Liver (tissue), 9 donors: ENCODE measurements around the gene ANK3. TPM values are rescaled to one million over a fixed set of nuclear protein-coding genes. Genes with fewer than 3 reads are reported as not detected.

Experiments used
- DNase-seq: peaks from one replicate; pipeline ENCODE4 v3.0.0-alpha.2; 2017; ENCODE audit warnings: low spot score
- H3K27ac ChIP-seq, 2 donors: one replicate each; pipeline ENCODE4 v1.7.0; 2013; ENCODE audit warnings: inconsistent platforms in 2 of 2, low read length in 2 of 2, control low read depth in 1 of 2, low read depth in 1 of 2, mild to moderate bottlenecking in 1 of 2
- H3K27me3 ChIP-seq, 4 donors: one replicate each; pipeline versions ENCODE4 v1.6.1 to v1.7.0; 2013; ENCODE audit warnings: low read length in 3 of 4, inconsistent platforms in 1 of 4, mild to moderate bottlenecking in 1 of 4, moderate library complexity in 1 of 4; ENCODE audit not compliant: control insufficient read depth in 4 of 4, insufficient read depth in 4 of 4
- H3K36me3 ChIP-seq, 4 donors: one replicate each; pipeline versions ENCODE4 v1.6.1 to v1.7.0; 2013; ENCODE audit warnings: low read length in 3 of 4, mild to moderate bottlenecking in 3 of 4, low read depth in 1 of 4, moderate library complexity in 1 of 4; ENCODE audit not compliant: control insufficient read depth in 4 of 4, insufficient read depth in 3 of 4
- H3K4me1 ChIP-seq, 4 donors: one replicate each; pipeline versions ENCODE4 v1.6.1 to v1.7.0; 2013; ENCODE audit warnings: low read length in 3 of 4, mild to moderate bottlenecking in 3 of 4, moderate library complexity in 1 of 4; ENCODE audit not compliant: control insufficient read depth in 4 of 4, insufficient read depth in 4 of 4
- H3K4me3 ChIP-seq, 3 donors: one replicate each; pipeline versions ENCODE4 v1.6.1 to v1.7.0; 2013; ENCODE audit warnings: low read length in 3 of 3, control low read depth in 1 of 3, low read depth in 1 of 3, mild to moderate bottlenecking in 1 of 3
- H3K9ac ChIP-seq, 2 donors: one replicate each; pipeline ENCODE4 v1.7.0; 2013; ENCODE audit warnings: low read length in 2 of 2, mild to moderate bottlenecking in 2 of 2, moderate library complexity in 2 of 2, control low read depth in 1 of 2, low read depth in 1 of 2
- H3K9me3 ChIP-seq, 4 donors: one replicate each; pipeline versions ENCODE4 v1.6.1 to v1.7.0; 2013; ENCODE audit warnings: low read length in 3 of 4; ENCODE audit not compliant: control insufficient read depth in 4 of 4
- ATF3 ChIP-seq: IDR thresholded peaks from 2 replicates; pipeline ENCODE4 v1.6.1; 2016; ENCODE audit warnings: antibody characterized with exemption
- CTCF ChIP-seq: fragments of 150-350 bp; IDR thresholded peaks from 2 replicates; pipeline ENCODE4 v1.5.1; 2017; ENCODE audit warnings: improper control_type of control experiment, low read depth, low read length; ENCODE audit not compliant: missing input control
- HNF4A ChIP-seq, 2 donors: conservative IDR thresholded peaks; 2 replicates each; pipeline ENCODE4 v1.6.1; 2016; ENCODE audit warnings: antibody characterized with exemption in 2 of 2, mild to moderate bottlenecking in 2 of 2
- JUND ChIP-seq, 2 donors: IDR thresholded peaks; 2 replicates each; pipeline ENCODE4 v1.6.1; 2016; ENCODE audit warnings: antibody characterized with exemption in 2 of 2
- MAX ChIP-seq: IDR thresholded peaks from 2 replicates; pipeline ENCODE4 v1.6.1; 2016; ENCODE audit warnings: antibody characterized with exemption
- RXRA ChIP-seq, 2 donors: IDR thresholded peaks; 2 replicates each; pipeline ENCODE4 v1.6.1; 2017 to 2018; ENCODE audit warnings: antibody characterized with exemption in 2 of 2, mild to moderate bottlenecking in 1 of 2
- WGBS: extraction: QIAGEN DNeasy Blood & Tissue Kit; methylation state at CpG from one replicate; pipeline ENCODE4 v1.1.7; 2013; 5-methylcytosine and 5-hydroxymethylcytosine counted together
- polyA plus RNA-seq, 2 donors: library from polyadenylated mRNA; stranded (reverse) in 1 of 2; unstranded in 1 of 2; fragments of 200-250 nt in 1 of 2; fragments of >200 nt in 1 of 2; fragmentation: Nextera tagmentation in 1 of 2; extraction: Ambion mirVana in 1 of 2; gene quantifications; one replicate each; pipeline versions ENCODE4 v1.2.1 to v1.2.3, GENCODE V29; 2013 to 2015
- total RNA-seq, 2 donors: library from RNA; depleted of rRNA; stranded (reverse); fragments of >200 nt; gene quantifications; one replicate each; pipeline ENCODE4 v1.2.3, GENCODE V29; 2014
- donor health status: healthy.
- donor health status: healthy.
- donor health status: healthy.
- donor health status: healthy.
- donor health status: healthy.

The ANK3 gene
- total and polyA plus RNA-seq, 4 donors: 5.7 to 30.0 (median 9.7) TPM

- no peak for TF ChIP-seq CTCF
Observed at GRCh38 chr10:60024506-60024905, 365.2 kb downstream of the ANK3 start (continued).

GRCh38 chr10:60023155-60023877, 366.4 kb downstream of the ANK3 start:
- Histone ChIP-seq H3K27ac (no peak overlapping the region), H3K4me1 (no peaks in the 10 kb centered on the region), H3K9ac (no peak overlapping the region), H3K9me3 (no peaks in the 10 kb centered on the region), H3K27me3 (no peaks in the 10 kb centered on the region), H3K4me3 (no peak overlapping the region), H3K36me3 (no peaks in the 10 kb centered on the region)
- TF ChIP-seq HNF4A (conservative IDR thresholded peaks at IDR 0.05): no peak
- DNase-seq: no peak
- WGBS: 65% methylated on average over 2 of the region's 2 CpGs

GRCh38 chr10:60021361-60021760, 368.3 kb downstream of the ANK3 start:
- H3K27ac ChIP-seq: no peak overlapping the region
- no peaks in the 10 kb centered on the region for H3K27me3 ChIP-seq
- no peaks in the 10 kb centered on the region for H3K9me3 ChIP-seq
- no peak overlapping the region for H3K4me3 ChIP-seq
- no peaks in the 10 kb centered on the region for H3K4me1 ChIP-seq
- H3K9ac ChIP-seq: no peak overlapping the region
- H3K36me3 ChIP-seq: no peaks in the 10 kb centered on the region
- no peak for TF ChIP-seq MAX
- no peak for DNase-seq
- 94% methylated on average over 2 of the region's 2 CpGs for WGBS

- WGBS: 93% methylated on average over 3 of the region's 3 CpGs
- Histone ChIP-seq H3K27me3 (no peaks in the 10 kb centered on the region), H3K9me3 (no peaks in the 10 kb centered on the region), H3K9ac (no peak overlapping the region), H3K4me3 (no peak overlapping the region), H3K27ac (no peak overlapping the region), H3K36me3 (no peaks in the 10 kb centered on the region), H3K4me1 (no peaks in the 10 kb centered on the region)
- DNase-seq: no peak
- TF ChIP-seq ATF3 (no peak), JUND (IDR thresholded peaks at IDR 0.05) (no peak), MAX (no peak), RXRA (IDR thresholded peaks at IDR 0.05) (no peak)
Observed at GRCh38 chr10:60016794-60017193, 372.9 kb downstream of the ANK3 start.
